Aorta (tissue), 5 donors: Measurements from ENCODE around the gene MED23. TPM values are rescaled to one million over a fixed set of nuclear protein-coding genes. Genes with fewer than 3 reads are reported as not detected.
"Not testable (repeated sequence)": the region's sequence is repeated elsewhere in the genome, so short reads cannot be mapped to it uniquely, and the experiment has no call there.

Experiments
- ATAC-seq: fragments of 200-7000 bp; cut with Tn5 transposase; one replicate; pipeline ENCODE4 v1.9.1; 2022; ENCODE audit warnings: moderate library complexity; ENCODE audit not compliant: low FRiP score
- DNase-seq, 2 donors: peaks; one replicate each; pipeline ENCODE4 v3.0.0-alpha.2; 2020
- H3K27ac ChIP-seq, 2 donors: one replicate each; pipeline ENCODE4 v1.5.1; 2013; ENCODE audit warnings: low read length in 2 of 2, mild to moderate bottlenecking in 2 of 2, moderate library complexity in 2 of 2, control low read depth in 1 of 2, inconsistent platforms in 1 of 2, low read depth in 1 of 2
- H3K27me3 ChIP-seq, 2 donors: one replicate each; pipeline ENCODE4 v1.6.1; 2013; ENCODE audit warnings: control low read depth in 1 of 2, low read length in 1 of 2, mild to moderate bottlenecking in 1 of 2, moderate library complexity in 1 of 2; ENCODE audit not compliant: insufficient read depth in 2 of 2, control insufficient read depth in 1 of 2
- H3K36me3 ChIP-seq, 2 donors: one replicate each; pipeline ENCODE4 v1.6.1; 2013; ENCODE audit warnings: control low read depth in 1 of 2, low read length in 1 of 2, mild to moderate bottlenecking in 1 of 2; ENCODE audit not compliant: insufficient read depth in 2 of 2, control insufficient read depth in 1 of 2
- H3K4me1 ChIP-seq, 2 donors: one replicate each; pipeline ENCODE4 v1.6.1; 2013; ENCODE audit warnings: low read length in 2 of 2, control low read depth in 1 of 2, mild to moderate bottlenecking in 1 of 2, moderate library complexity in 1 of 2; ENCODE audit not compliant: insufficient read depth in 2 of 2, control insufficient read depth in 1 of 2
- H3K4me3 ChIP-seq, 2 donors: one replicate each; pipeline ENCODE4 v1.5.1; 2013; ENCODE audit warnings: low read length in 2 of 2, control low read depth in 1 of 2, mild to moderate bottlenecking in 1 of 2
- H3K9me3 ChIP-seq: one replicate; pipeline ENCODE4 v1.6.1; 2013; ENCODE audit warnings: mild to moderate bottlenecking, low read length; ENCODE audit not compliant: control insufficient read depth
- WGBS, 2 donors: extraction: QIAGEN DNeasy Blood & Tissue Kit; methylation state at CpG; one replicate each; pipeline ENCODE4 v1.1.7; 2013; 5-methylcytosine and 5-hydroxymethylcytosine counted together
- intact Hi-C, 2 donors: fragments of 100-400 bp; cut with DNase I; formaldehyde crosslinking; loops; one replicate each; pipeline versions ENCODE4 v1.14.2 to v1.15.0; 2022
- polyA plus RNA-seq, 2 donors: library from polyadenylated mRNA; stranded (reverse); fragments of 200-250 nt; gene quantifications; one replicate each; pipeline ENCODE4 v1.2.3, GENCODE V29; 2013
- total RNA-seq, 2 donors: library from RNA; stranded (reverse); fragmentation: NEBNext Ultra II Directional; extraction: Animal tissue kit (Norgen Biotek cat#: 25700); gene quantifications; one replicate each; pipeline ENCODE4 v1.2.1, GENCODE V29; 2021
- donor health status: healthy with polysubstance abuse.
- donor health status: Bipolar disorder and iron deficiency.
- donor health status: DM: no; HTN: no; CAD: no.
- donor health status: DM: no; HTN: no; CAD: no.
- donor health status: DM: yes; HTN: yes; CAD: no.

Gene MED23
- total and polyA plus RNA-seq, 4 donors: 4.0 to 32.9 (median 23.5) TPM

- DNase-seq (no peak), ATAC-seq (no peak)
- Histone ChIP-seq H3K4me3 (no peak overlapping the region), H3K27ac (no peak overlapping the region), H3K36me3 (no peaks in the 10 kb centered on the region), H3K27me3 (no peaks in the 10 kb centered on the region), H3K9me3 (no peaks in the 10 kb centered on the region), H3K4me1 (no peaks in the 10 kb centered on the region)
- WGBS, 2 donors: 45 to 53% methylated on average over 2 of the region's 2 CpGs
- intact Hi-C loops: no loop called here
Measured at GRCh38 chr6:131549811-131550210, 78.2 kb downstream of the MED23 start.

GRCh38 chr6:131548441-131548840 is 79.6 kb downstream of the MED23 start:
- intact Hi-C loops: no loop called here
- DNase-seq (no peak), ATAC-seq (no peak)
- Histone ChIP-seq H3K4me1 (no peaks in the 10 kb centered on the region), H3K27ac (no peak overlapping the region), H3K36me3 (no peaks in the 10 kb centered on the region), H3K9me3 (no peaks in the 10 kb centered on the region), H3K4me3 (no peak overlapping the region), H3K27me3 (no peaks in the 10 kb centered on the region)
- whole genome bisulfite sequencing, 2 donors: 68 to 76% methylated on average over 1 of the region's 1 CpG

- Histone ChIP-seq H3K4me1 (no peaks in the 10 kb centered on the region), H3K27ac (no peak overlapping the region), H3K9me3 (no peaks in the 10 kb centered on the region), H3K36me3 (no peaks in the 10 kb centered on the region), H3K4me3 (no peak overlapping the region), H3K27me3 (no peaks in the 10 kb centered on the region)
- no peak for ATAC-seq
- 77 to 82% methylated on average over 6 of the region's 6 CpGs for WGBS, 2 donors
- intact Hi-C loops: no loop called here
- DNase-seq: no peak
Measured at GRCh38 chr6:131547488-131547887, 80.6 kb downstream of the MED23 start.

GRCh38 chr6:131545317-131545716 is 82.7 kb downstream of the MED23 start:
- intact Hi-C loops: no loop called here
- ATAC-seq: no peak
- 83 to 85% methylated on average over 2 of the region's 2 CpGs for WGBS, 2 donors

GRCh38 chr6:131538615-131539014 is 89.4 kb downstream of the MED23 start:
- WGBS, 2 donors: 78 to 80% methylated on average over 4 of the region's 4 CpGs
- H3K9me3 ChIP-seq, H3K36me3 ChIP-seq, H3K27ac ChIP-seq, H3K27me3 ChIP-seq, intact Hi-C loops, H3K4me3 ChIP-seq, ATAC-seq, H3K4me1 ChIP-seq, DNase-seq: not testable (repeated sequence)

More at GRCh38 chr6:131545317-131545716, 82.7 kb downstream of the MED23 start:
- Histone ChIP-seq H3K27ac (no peak overlapping the region), H3K4me3 (no peak overlapping the region), H3K36me3 (no peaks in the 10 kb centered on the region), H3K27me3 (no peaks in the 10 kb centered on the region), H3K4me1 (no peaks in the 10 kb centered on the region), H3K9me3 (no peaks in the 10 kb centered on the region)
- DNase-seq: no peak

- no peak overlapping the region for H3K4me3 ChIP-seq
- intact Hi-C loops: no loop called here
- DNase-seq (no peak), ATAC-seq (no peak)
- H3K36me3 ChIP-seq: no peaks in the 10 kb centered on the region
- WGBS, 2 donors: 65 to 66% methylated on average over 3 of the region's 3 CpGs
- H3K27ac ChIP-seq: no peak overlapping the region
- no peaks in the 10 kb centered on the region for H3K4me1 ChIP-seq
- H3K27me3 ChIP-seq: no peaks in the 10 kb centered on the region
- H3K9me3 ChIP-seq: peaks cover 1% of the 10 kb centered on the region
Measured at GRCh38 chr6:131532580-131533039, 95.4 kb downstream of the MED23 start.

- H3K9me3 ChIP-seq, H3K27me3 ChIP-seq, H3K4me3 ChIP-seq, H3K27ac ChIP-seq, H3K4me1 ChIP-seq, DNase-seq, ATAC-seq, H3K36me3 ChIP-seq, intact Hi-C loops: not testable (repeated sequence)
- WGBS, 2 donors: 70 to 74% methylated on average over 12 of the region's 12 CpGs
Measured at GRCh38 chr6:131531681-131532080, 96.4 kb downstream of the MED23 start.

GRCh38 chr6:131530936-131531335 is 97.1 kb downstream of the MED23 start:
- H3K36me3 ChIP-seq, H3K27ac ChIP-seq, H3K27me3 ChIP-seq, ATAC-seq, intact Hi-C loops, H3K9me3 ChIP-seq, H3K4me1 ChIP-seq, DNase-seq, H3K4me3 ChIP-seq: not testable (repeated sequence)
- 89 to 90% methylated on average over 5 of the region's 5 CpGs for WGBS, 2 donors

GRCh38 chr6:131524695-131525336 is 103.2 kb downstream of the MED23 start:
- H3K4me3 ChIP-seq: no peak overlapping the region
- H3K36me3 ChIP-seq: no peaks in the 10 kb centered on the region
- DNase-seq (no peak), ATAC-seq (no peak)
- intact Hi-C loops: no loop called here
- no peak overlapping the region for H3K27ac ChIP-seq
- no peaks in the 10 kb centered on the region for H3K27me3 ChIP-seq
- 93% methylated on average over 25 of the region's 25 CpGs for WGBS, 2 donors
- H3K4me1 ChIP-seq: no peaks in the 10 kb centered on the region
- no peaks in the 10 kb centered on the region for H3K9me3 ChIP-seq
